Measurements from ENCODE around the gene MRPL48. TPM values are rescaled to one million over a fixed set of nuclear protein-coding genes. Genes with fewer than 3 reads are reported as not detected.
A peak's percentile ranks its signal among the peaks of the same experiment; 100 is the strongest.

MRPL48 gene
- total RNA-seq: 27.5 TPM
- 79.3 TPM for polyA plus RNA-seq (ENCODE audit: insufficient read depth, low read depth, low replicate concordance)
- long read RNA-seq, donor 1, transcript MRPL48-201 (8 exons, 1,536 nt): major isoform, 16 of 102 reads
- long read RNA-seq, donor 1, partial matches to known transcripts: 83 of 102 reads
- long read RNA-seq, donor 1, other reads (novel, unspliced or antisense): 0 of 102 reads
- long read RNA-seq, donor 2, transcript MRPL48-201 (8 exons, 1,536 nt): major isoform, 18 of 18 reads
- long read RNA-seq, donor 2, partial matches to known transcripts: 0 of 18 reads
- long read RNA-seq, donor 2, other reads (novel, unspliced or antisense): 0 of 18 reads
- long read RNA-seq, donor 3, transcript MRPL48-201 (8 exons, 1,536 nt): major isoform, 27 of 29 reads
- long read RNA-seq, donor 3, partial matches to known transcripts: 0 of 29 reads
- long read RNA-seq, donor 3, other reads (novel, unspliced or antisense): 0 of 29 reads
- long read RNA-seq, donor 4, transcript MRPL48-201 (8 exons, 1,536 nt): major isoform, 20 of 24 reads
- long read RNA-seq, donor 4, partial matches to known transcripts: 0 of 24 reads
- long read RNA-seq, donor 4, other reads (novel, unspliced or antisense): 0 of 24 reads
- long read RNA-seq, donor 5, partial matches to known transcripts: 0 of 2 reads
- long read RNA-seq, donor 5, other reads (novel, unspliced or antisense): 0 of 2 reads
- long read RNA-seq, donor 6, transcript MRPL48-214 (7 exons, 742 nt): minor isoform, 5 of 74 reads
- long read RNA-seq, donor 6, transcript MRPL48-201 (8 exons, 1,536 nt): major isoform, 50 of 74 reads
- long read RNA-seq, donor 6, partial matches to known transcripts: 15 of 74 reads
- long read RNA-seq, donor 6, other reads (novel, unspliced or antisense): 0 of 74 reads
- long read RNA-seq, donor 7, transcript MRPL48-201 (8 exons, 1,536 nt): major isoform, 8 of 12 reads
- long read RNA-seq, donor 7, partial matches to known transcripts: 1 of 12 reads
- long read RNA-seq, donor 7, other reads (novel, unspliced or antisense): 2 of 12 reads
- long read RNA-seq, donor 8, transcript MRPL48-201 (8 exons, 1,536 nt): major isoform, 17 of 122 reads
- long read RNA-seq, donor 8, partial matches to known transcripts: 104 of 122 reads
- long read RNA-seq, donor 8, other reads (novel, unspliced or antisense): 0 of 122 reads
- long read RNA-seq, donor 9, transcript MRPL48-201 (8 exons, 1,536 nt): major isoform, 5 of 7 reads
- long read RNA-seq, donor 9, partial matches to known transcripts: 0 of 7 reads
- long read RNA-seq, donor 9, other reads (novel, unspliced or antisense): 0 of 7 reads
- long read RNA-seq, donor 10, transcript MRPL48-201 (8 exons, 1,536 nt): major isoform, 10 of 18 reads
- long read RNA-seq, donor 10, partial matches to known transcripts: 6 of 18 reads
- long read RNA-seq, donor 10, other reads (novel, unspliced or antisense): 0 of 18 reads

- Histone ChIP-seq H3K27ac (ENCODE audit: low read depth in 2 of 2, low read length in 2 of 2) (peak within 1 kb of the TSS; percentile 91 to 96), H3K27me3 (ENCODE audit: control insufficient read depth, insufficient read depth, low read length) (no peaks in the 10 kb centered on the region), H3K4me3 (ENCODE audit: low read length in 3 of 3) (peak within 1 kb of the TSS; percentile 88 to 92 (median 90)), H3K4me1 (ENCODE audit: control insufficient read depth in 2 of 3, insufficient read depth in 2 of 3, low read depth in 1 of 3, low read length in 3 of 3) (peaks cover 0 to 6% (median 0%) of the 10 kb centered on the region in 3 donors), H3K9me3 (ENCODE audit: control insufficient read depth in 2 of 3, insufficient read depth in 1 of 3, low read length in 3 of 3) (no peaks in the 10 kb centered on the region), H3K9ac (ENCODE audit: low read length in 3 of 3) (peak within 1 kb of the TSS; percentile 70 to 77 (median 71)), H3K36me3 (ENCODE audit: control insufficient read depth in 2 of 3, insufficient read depth in 3 of 3, low read length in 3 of 3) (no peaks in the 10 kb centered on the region)
- TF ChIP-seq, protein P1, sequence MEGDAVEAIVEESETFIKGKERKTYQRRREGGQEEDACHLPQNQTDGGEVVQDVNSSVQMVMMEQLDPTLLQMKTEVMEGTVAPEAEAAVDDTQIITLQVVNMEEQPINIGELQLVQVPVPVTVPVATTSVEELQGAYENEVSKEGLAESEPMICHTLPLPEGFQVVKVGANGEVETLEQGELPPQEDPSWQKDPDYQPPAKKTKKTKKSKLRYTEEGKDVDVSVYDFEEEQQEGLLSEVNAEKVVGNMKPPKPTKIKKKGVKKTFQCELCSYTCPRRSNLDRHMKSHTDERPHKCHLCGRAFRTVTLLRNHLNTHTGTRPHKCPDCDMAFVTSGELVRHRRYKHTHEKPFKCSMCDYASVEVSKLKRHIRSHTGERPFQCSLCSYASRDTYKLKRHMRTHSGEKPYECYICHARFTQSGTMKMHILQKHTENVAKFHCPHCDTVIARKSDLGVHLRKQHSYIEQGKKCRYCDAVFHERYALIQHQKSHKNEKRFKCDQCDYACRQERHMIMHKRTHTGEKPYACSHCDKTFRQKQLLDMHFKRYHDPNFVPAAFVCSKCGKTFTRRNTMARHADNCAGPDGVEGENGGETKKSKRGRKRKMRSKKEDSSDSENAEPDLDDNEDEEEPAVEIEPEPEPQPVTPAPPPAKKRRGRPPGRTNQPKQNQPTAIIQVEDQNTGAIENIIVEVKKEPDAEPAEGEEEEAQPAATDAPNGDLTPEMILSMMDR (IDR thresholded peaks at IDR 0.05; ENCODE audit: borderline replicate concordance, extremely low read depth, insufficient read depth): no peak
- peak; percentile 93 to 96 (median 94) for DNase-seq
- no peak for FAIRE-seq
- intact Hi-C loops (cut with DNase I): no loop called here
Observed at GRCh38 chr11:73787643-73788558, at the start of gene MRPL48. Gene MRPL48, plus strand, starts transcription at chr11:73787874. Its CDS starts 98 bp downstream, at chr11:73787972.

DNA sequence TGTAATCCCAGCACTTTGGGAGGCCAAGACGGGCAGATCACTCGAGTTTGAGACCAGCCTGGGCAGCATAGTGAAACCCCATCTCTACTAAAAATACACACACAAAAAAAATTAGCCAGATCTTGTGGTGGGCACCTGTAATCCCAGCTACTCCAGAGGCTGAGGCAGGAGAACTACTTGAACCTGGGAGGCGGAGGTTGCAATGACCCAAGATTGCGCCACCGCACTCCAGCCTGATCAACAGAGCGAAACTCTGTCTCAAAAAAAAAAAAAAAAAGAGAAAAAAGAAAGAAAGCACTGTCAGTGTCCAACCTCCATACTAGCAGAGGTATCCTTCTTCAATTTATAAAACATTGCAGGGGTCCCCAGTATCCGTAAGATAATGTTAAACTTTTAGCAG lies 44.6 kb upstream of the MRPL48 start:
- Histone ChIP-seq H3K4me3 (ENCODE audit: low read length in 3 of 3) (no peak overlapping the region), H3K9ac (ENCODE audit: low read length in 3 of 3) (no peak overlapping the region), H3K9me3 (ENCODE audit: control insufficient read depth in 2 of 3, insufficient read depth in 1 of 3, low read length in 3 of 3) (no peaks in the 10 kb centered on the region), H3K36me3 (ENCODE audit: control insufficient read depth in 2 of 3, insufficient read depth in 3 of 3, low read length in 3 of 3) (no peaks in the 10 kb centered on the region), H3K4me1 (ENCODE audit: control insufficient read depth in 2 of 3, insufficient read depth in 2 of 3, low read depth in 1 of 3, low read length in 3 of 3) (no peaks in the 10 kb centered on the region), H3K27ac (ENCODE audit: low read depth in 2 of 2, low read length in 2 of 2) (no peak overlapping the region), H3K27me3 (ENCODE audit: control insufficient read depth, insufficient read depth, low read length) (no peaks in the 10 kb centered on the region)
- intact Hi-C loops (cut with DNase I): no loop called here
- DNase-seq: no peak
- TF ChIP-seq, protein P1 (IDR thresholded peaks at IDR 0.05; ENCODE audit: borderline replicate concordance, extremely low read depth, insufficient read depth): no peak
- FAIRE-seq: no peak

DNA sequence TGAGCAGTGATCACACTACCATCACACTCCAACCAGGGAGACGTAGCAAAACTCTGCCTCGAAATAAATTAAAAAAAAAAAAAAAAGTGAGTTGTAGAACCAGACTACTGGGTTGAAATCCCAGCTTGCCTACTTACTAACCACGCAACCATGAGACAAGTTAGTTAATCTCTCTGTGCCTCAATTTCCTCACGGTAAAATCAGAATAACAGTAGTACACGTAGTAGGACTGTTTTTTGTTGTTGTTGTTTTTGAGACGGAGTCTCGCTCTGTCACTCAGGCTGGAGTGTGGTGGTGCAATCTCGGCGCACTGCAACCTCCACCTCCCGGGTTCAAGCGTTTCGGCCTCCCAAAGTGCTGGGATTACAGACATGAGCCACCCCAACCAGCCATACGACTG lies 41.0 kb upstream of the MRPL48 start:
- FAIRE-seq (no peak), DNase-seq (no peak)
- Histone ChIP-seq H3K9me3 (ENCODE audit: control insufficient read depth in 2 of 3, insufficient read depth in 1 of 3, low read length in 3 of 3) (no peaks in the 10 kb centered on the region), H3K36me3 (ENCODE audit: control insufficient read depth in 2 of 3, insufficient read depth in 3 of 3, low read length in 3 of 3) (no peaks in the 10 kb centered on the region), H3K27me3 (ENCODE audit: control insufficient read depth, insufficient read depth, low read length) (no peaks in the 10 kb centered on the region), H3K9ac (ENCODE audit: low read length in 3 of 3) (no peak overlapping the region), H3K4me3 (ENCODE audit: low read length in 3 of 3) (no peak overlapping the region), H3K27ac (ENCODE audit: low read depth in 2 of 2, low read length in 2 of 2) (no peak overlapping the region), H3K4me1 (ENCODE audit: control insufficient read depth in 2 of 3, insufficient read depth in 2 of 3, low read depth in 1 of 3, low read length in 3 of 3) (no peaks in the 10 kb centered on the region)
- intact Hi-C loops (cut with DNase I): no loop called here
- TF ChIP-seq, protein P1 (IDR thresholded peaks at IDR 0.05; ENCODE audit: borderline replicate concordance, extremely low read depth, insufficient read depth): no peak
